Stimulated activated CD4-positive, alpha-beta T cell treated with anti-CD3 and anti-CD28 coated beads, Interleukin-15, amount 100 ng/mL, for 48 hours (primary cell): ENCODE results near the gene RELT.

Source experiments
- DNase-seq, 2 donors: peaks; one replicate each; pipeline ENCODE4 v3.0.0-alpha.2; 2020; ENCODE audit warnings: low read depth in 2 of 2

The RELT gene

GRCh38 chr11:73346186-73346935 lies 29.8 kb upstream of the RELT start:
- DNase-seq = no peak

DNA sequence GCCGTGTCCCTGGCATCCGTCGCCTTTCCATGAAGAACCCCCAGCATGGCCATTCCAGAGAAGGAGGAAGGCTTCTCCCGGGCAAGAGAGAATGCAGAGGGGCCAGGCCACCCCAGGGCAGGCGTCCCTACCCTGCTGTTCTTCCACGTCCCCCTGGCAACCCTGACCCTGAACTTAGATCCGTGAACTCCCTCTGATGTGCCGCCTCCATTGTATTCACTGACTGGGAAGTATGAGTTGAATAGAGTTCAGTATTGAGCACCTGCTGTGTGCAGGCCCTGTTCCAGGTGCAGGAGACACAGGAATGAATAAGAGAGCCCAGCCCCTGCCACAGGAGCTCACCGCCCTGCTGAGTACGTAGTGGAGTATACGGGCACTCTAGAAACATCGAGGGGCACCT lies 29.1 kb upstream of the RELT start:
- DNase-seq = no peak

DNA sequence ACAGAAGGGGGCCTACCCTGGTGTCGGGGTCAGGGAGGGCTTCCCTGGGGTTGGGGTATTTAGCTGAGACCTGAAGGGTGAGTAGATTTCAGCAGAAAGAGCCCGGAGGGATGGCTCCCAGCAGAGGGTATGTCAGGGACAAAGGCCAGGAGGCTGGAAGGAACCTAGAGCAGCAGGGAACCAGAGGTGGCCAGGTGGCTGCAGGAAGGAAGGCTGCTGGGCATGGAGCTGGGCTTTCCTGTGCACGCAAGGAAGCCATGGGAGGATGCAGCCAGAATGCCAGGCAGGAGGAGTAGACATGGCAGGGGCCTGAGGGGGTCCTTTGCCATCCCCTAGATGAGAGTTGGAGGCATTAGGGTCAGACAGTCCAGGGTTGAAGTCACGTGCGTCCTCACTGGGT lies 27.4 kb upstream of the RELT start:
- no peak for DNase-seq

GRCh38 chr11:73349633-73350032 lies 26.6 kb upstream of the RELT start:
- no peak for DNase-seq

- peak; percentile 22 to 29 for DNase-seq
Observed at GRCh38 chr11:73350908-73351636, 25.1 kb upstream of the RELT start.

GRCh38 chr11:73353422-73353821 lies 22.8 kb upstream of the RELT start:
- DNase-seq = no peak

DNA sequence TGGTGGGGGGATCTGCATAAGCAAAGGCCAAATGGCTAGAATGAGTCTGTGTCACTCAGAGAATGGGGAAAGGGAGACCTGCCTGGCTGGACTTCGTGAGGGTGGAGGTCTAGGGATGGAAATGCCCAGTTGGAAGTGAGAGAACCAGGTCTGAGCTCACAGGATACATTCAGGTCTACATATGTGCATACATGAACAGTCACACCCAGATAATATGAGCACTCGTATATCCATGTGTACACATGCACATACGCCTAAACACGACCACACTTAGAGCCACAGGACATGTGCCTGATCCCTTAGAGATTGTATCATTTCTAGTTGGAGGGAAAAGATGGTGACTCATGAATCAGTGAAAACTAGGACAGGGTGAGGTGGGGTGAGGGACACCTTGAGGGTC lies 21.1 kb upstream of the RELT start:
- no peak for DNase-seq

GRCh38 chr11:73356979-73357860 lies 19.0 kb upstream of the RELT start:
- no peak for DNase-seq

GRCh38 chr11:73358071-73358470 lies 18.1 kb upstream of the RELT start:
- DNase-seq = no peak

DNA sequence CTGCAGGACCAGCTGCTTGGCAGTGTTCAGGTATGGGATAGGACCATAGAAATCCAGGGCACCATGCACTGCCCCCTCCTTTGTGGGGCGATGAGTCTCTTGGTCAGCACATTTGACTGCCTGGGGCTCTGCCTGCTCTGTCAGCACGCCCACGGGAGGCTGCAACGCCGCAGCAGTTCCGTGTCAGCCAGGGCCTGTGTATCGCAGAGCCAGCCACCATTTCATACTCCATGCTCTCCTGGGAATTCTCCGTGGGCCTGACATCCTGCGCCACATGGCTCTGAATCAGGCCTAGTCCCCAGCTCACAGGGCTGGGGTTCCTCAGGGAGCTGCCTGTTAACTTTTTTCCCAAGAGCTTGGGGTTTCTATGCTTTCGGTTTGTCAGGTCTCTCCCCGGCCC lies 16.9 kb upstream of the RELT start:
- DNase-seq = no peak

DNA sequence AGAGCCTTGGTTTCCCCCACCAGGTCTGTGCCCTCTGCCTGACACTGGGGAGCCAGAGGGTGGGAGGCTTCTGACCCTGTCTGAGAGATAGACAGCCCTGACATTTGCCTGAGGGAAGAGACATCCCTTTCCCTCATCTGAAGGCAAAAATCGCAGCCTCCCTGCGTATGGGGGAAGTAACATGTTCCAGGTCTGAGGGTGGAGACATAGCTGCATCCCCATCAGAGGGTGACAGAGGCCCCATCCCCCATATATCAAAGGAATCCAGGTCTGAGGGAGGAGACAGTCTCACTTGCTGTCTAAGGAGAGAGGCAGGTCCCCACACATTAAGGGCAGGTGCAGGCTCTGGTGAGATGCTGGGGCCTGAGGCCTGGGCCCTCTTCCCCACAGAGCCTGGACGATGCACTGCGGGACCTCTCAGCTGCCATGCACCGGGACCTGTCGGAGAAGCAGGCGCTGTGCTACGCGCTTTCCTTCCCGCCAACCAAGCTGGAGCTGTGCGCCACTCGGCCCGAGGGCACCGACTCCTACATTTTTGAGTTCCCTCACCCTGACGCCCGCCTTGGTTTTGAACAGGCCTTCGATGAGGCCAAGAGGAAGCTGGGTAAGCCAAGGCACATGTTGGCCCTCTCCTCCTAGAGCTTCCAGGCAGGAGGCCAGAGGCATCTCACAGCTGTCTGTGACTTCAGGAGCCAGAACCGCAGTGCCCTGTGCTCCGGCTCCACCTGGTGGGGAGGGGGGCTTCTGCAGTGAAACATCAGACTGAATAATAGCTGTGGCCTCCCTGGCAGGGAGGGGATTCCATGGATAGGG lies 16.1 kb upstream of the RELT start:
- DNase-seq = no peak

GRCh38 chr11:73360743-73361369 lies 15.3 kb upstream of the RELT start:
- DNase-seq = no peak

GRCh38 chr11:73361953-73362776 lies 14.0 kb upstream of the RELT start:
- no peak for DNase-seq

- DNase-seq = no peak
Observed at GRCh38 chr11:73363147-73363546, 13.1 kb upstream of the RELT start.

DNA sequence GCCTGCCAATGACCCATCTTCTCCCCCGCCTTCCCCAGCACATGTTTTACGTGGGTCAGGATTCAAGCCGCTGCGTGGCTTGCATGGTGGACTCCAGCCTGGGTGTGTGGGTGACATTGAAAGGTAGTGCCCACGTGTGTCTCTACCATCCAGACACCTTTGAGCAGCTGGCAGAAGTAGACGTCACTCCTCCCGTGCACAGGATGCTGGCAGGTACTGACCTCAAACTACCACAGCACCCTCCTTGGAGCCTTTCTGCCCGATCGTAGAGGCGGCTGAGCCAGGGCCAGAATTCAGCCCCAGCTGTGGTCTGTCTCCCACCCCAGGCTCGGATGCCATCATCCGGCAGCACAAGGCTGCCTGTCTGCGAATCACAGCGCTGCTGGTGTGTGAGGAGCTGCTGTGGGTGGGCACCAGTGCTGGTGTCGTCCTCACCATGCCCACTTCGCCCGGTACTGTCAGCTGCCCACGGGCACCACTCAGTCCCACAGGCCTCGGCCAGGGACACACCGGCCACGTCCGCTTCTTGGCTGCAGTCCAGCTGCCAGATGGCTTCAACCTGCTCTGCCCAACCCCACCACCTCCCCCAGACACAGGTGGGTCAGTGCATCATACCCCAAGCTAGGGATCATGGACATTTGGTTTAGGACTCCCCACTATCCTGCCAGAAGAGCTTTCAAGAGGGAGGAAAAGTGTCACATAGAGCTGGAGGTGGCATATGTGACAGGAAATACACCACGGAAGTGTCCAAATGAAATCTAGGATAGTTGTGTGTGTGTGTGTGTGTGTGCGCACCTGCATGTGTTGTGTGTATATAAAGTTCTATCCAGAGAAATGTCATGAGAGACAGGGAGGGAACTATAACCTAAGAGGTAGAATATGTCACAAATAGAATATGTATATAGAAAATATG lies 10.6 kb upstream of the RELT start:
- DNase-seq = no peak

- DNase-seq = no peak
Observed at GRCh38 chr11:73366265-73366610, 10.0 kb upstream of the RELT start.

- DNase-seq = no peak
Observed at GRCh38 chr11:73366953-73367352, 9.2 kb upstream of the RELT start.

DNA sequence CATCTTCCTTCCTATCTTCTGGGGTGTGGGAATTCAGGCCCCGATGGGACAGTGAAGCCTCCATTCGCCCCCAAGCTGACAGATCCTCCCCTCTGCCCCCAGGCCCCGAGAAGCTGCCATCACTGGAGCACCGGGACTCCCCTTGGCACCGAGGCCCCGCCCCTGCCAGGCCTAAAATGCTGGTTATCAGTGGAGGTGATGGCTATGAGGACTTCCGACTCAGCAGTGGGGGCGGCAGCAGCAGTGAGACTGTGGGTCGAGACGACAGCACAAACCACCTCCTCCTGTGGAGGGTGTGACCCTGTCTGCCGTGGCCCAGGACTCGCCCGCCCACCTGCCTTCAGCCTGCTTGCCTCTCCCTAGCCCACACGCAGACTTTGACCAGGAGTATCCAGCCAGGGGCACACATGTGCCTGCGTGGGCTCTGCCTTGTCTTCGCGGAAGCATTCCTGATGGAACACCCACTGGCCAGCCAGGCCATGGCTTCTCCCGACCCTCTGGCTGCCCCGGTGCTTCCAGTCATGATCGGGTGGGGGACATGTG lies 8.6 kb upstream of the RELT start:
- DNase-seq = no peak

DNA sequence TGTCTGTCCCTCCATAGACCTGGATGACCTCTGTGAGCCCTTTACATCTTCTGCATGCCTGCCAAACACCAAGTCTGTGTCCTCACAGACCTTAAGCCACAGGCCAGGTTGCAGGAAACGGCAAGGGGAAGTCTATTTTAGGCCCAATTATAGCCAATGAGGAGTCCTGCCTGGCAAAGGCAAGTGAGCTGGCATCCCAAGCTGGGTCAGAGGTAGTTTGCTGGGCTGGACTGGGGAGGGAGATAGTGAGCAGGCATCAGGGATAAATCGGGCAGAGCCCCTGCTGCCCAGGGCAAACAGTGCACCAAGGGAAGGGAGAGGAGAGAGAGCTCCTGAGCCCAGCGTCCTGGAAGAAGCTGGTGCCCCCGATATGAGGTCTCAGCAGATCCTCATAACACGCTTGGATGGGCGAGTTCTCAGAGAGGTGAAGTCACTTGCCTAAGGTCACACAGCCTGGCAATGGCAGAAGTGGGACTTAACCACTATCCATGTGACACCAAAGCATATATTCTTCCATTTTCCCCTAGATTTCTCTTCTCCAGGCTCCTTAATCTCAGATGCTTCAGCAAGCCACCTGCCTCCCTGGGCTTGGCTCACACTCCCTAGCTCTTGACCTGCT lies 3.7 kb upstream of the RELT start:
- no peak for DNase-seq
